Esophagus muscularis mucosa (tissue), 4 donors: ENCODE data around the gene TTC7B. TPM values are rescaled to one million over a fixed set of nuclear protein-coding genes. Genes with fewer than 3 reads are reported as not detected.

Experiments used
- DNase-seq: peaks from one replicate; pipeline ENCODE4 v3.0.0-alpha.2; 2017; ENCODE audit errors: extremely low spot score
- H3K27ac ChIP-seq, 4 donors: fragments of 200-600 bp; sonication (generic); replicated peaks in 1 of 4; 1 replicate in 3 of 4; 2 replicates in 1 of 4; pipeline ENCODE4 v1.5.1; 2016 to 2019; ENCODE audit warnings: mild to moderate bottlenecking in 1 of 4
- H3K27me3 ChIP-seq, 4 donors: fragments of 200-600 bp; sonication (generic); one replicate each; pipeline versions ENCODE4 v1.5.1 to v1.6.0; 2016 to 2019
- H3K36me3 ChIP-seq, 4 donors: fragments of 200-600 bp; sonication (generic); one replicate each; pipeline ENCODE4 v1.5.1; 2016 to 2019
- H3K4me1 ChIP-seq, 4 donors: fragments of 200-600 bp; sonication (generic); one replicate each; pipeline ENCODE4 v1.5.1; 2016 to 2019
- H3K4me3 ChIP-seq, 4 donors: fragments of 200-600 bp; sonication (generic); 1 replicate in 2 of 4; 2 replicates in 2 of 4; pipeline ENCODE4 v1.5.1; 2016 to 2019; ENCODE audit warnings: mild to moderate bottlenecking in 4 of 4, moderate library complexity in 1 of 4
- H3K9me3 ChIP-seq, 4 donors: fragments of 200-600 bp; sonication (generic); 1 replicate in 3 of 4; 2 replicates in 1 of 4; pipeline ENCODE4 v1.5.1; 2016 to 2019
- EP300 ChIP-seq: sonication (generic); formaldehyde crosslinking; IDR thresholded peaks from one replicate; pipeline ENCODE4 v1.6.1; 2017; ENCODE audit warnings: antibody characterized with exemption
- POLR2A ChIP-seq: fragments of 450-650 bp; IDR thresholded peaks from one replicate; pipeline ENCODE4 v1.6.1; 2017; ENCODE audit warnings: antibody characterized with exemption, moderate library complexity, mild to moderate bottlenecking, low read depth
- POLR2AphosphoS5 ChIP-seq, 2 donors: sonication (generic); formaldehyde crosslinking; IDR thresholded peaks; one replicate each; pipeline ENCODE4 v1.6.1; 2017; ENCODE audit warnings: antibody characterized with exemption in 2 of 2
- WGBS: methylation state at CpG from one replicate; pipeline ENCODE4 v1.1.5; 2018; 5-methylcytosine and 5-hydroxymethylcytosine counted together
- intact Hi-C: fragments of 100-400 bp; cut with DNase I; formaldehyde crosslinking; loops from one replicate; pipeline ENCODE4 v1.15.1; 2023
- total RNA-seq, 4 donors: library from RNA; depleted of rRNA; stranded (reverse); fragments of >200 nt; gene quantifications; one replicate each; pipeline versions ENCODE4 v1.1.0 to v1.2.1, GENCODE V29; 2016
- TF ChIP-seq, protein P1 (sequence below), 3 experiments: fragments of 200-600 bp in 2 of 3; fragments of 450-650 bp in 1 of 3; sonication (generic) in 2 of 3; IDR thresholded peaks; one replicate each; pipeline ENCODE4 v1.5.1; 2017 to 2019; ENCODE audit warnings: antibody characterized with exemption in 3 of 3, mild to moderate bottlenecking in 2 of 3, moderate library complexity in 1 of 3

TTC7B gene
- total RNA-seq, 4 donors from 2014 or later: 54.4 to 148 (median 113) TPM

DNA sequence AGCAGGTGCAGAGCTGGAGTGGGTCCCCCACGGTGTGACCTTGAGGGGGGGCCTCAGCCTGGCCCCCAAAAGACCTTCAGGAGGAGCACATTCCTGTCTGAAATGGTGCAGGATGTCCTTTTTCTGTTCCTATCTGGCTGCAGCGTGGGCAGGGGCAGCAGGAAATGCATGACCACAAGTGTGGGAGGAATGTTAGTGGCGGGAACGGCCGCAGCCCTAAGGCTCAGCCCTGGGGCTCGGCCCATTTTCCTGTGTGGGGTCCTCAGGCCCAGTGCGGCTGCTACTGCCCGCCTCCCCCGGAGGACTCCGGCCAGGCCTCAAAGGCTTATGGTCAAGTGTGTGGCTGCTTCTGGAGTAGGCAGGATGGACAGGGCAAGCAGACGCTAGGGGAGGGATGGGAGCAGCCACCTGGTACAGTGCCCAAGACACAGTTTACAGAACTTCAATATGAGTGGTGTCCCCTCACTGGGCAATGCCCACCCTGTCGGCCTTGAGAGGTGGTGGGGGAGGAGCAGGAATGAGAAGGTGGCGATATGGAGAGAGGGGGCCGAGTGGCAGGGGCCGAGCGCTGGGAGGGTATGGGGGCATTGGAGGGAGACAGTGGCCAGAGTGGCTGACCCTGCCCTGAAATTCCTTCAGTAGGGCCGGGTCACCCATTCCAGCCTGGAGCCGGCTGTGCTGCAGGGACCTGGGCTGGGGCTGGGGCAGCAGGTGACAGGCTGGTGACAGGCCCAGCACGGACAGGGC, 282.0 kb downstream of the TTC7B start:
- Histone ChIP-seq H3K4me3 (no peak overlapping the region), H3K27ac (no peak overlapping the region), H3K27me3 (no peaks in the 10 kb centered on the region), H3K36me3 (peaks cover 0 to 8% (median 2%) of the 10 kb centered on the region in 4 donors), H3K9me3 (no peaks in the 10 kb centered on the region), H3K4me1 (peaks cover 33 to 38% (median 33%) of the 10 kb centered on the region in 4 donors)
- WGBS: 86% methylated on average over 18 of the region's 19 CpGs
- TF ChIP-seq POLR2AphosphoS5 (IDR thresholded peaks at IDR 0.05) (no peak), POLR2A (no peak), EP300 (no peak)
- TF ChIP-seq, protein P1, sequence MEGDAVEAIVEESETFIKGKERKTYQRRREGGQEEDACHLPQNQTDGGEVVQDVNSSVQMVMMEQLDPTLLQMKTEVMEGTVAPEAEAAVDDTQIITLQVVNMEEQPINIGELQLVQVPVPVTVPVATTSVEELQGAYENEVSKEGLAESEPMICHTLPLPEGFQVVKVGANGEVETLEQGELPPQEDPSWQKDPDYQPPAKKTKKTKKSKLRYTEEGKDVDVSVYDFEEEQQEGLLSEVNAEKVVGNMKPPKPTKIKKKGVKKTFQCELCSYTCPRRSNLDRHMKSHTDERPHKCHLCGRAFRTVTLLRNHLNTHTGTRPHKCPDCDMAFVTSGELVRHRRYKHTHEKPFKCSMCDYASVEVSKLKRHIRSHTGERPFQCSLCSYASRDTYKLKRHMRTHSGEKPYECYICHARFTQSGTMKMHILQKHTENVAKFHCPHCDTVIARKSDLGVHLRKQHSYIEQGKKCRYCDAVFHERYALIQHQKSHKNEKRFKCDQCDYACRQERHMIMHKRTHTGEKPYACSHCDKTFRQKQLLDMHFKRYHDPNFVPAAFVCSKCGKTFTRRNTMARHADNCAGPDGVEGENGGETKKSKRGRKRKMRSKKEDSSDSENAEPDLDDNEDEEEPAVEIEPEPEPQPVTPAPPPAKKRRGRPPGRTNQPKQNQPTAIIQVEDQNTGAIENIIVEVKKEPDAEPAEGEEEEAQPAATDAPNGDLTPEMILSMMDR (IDR thresholded peaks at IDR 0.05): no peak
- intact Hi-C loops: no loop called here
- no peak for DNase-seq

DNA sequence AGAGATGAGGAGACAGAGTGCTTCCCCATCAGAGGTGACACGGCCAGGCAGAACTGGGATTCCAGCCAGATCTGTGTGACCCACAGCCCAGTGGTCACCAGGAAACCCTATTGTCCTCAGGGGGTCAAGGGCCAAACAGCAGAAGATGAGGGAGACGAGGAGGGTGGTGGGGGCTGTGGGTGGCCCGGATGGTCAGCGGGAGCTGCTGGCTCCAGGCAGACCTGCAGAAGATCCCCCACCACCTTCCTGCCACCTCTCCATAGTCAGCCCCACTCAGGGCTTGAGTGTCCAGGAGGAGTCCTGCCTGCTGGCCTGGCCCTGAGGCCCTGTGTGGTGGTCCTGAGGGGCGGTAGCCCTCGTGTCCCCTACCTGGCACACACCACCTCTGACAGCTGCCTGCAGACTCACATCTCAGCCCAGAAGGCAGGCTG, 282.6 kb downstream of the TTC7B start:
- no peaks in the 10 kb centered on the region for H3K9me3 ChIP-seq
- no peak for DNase-seq
- H3K36me3 ChIP-seq: peaks cover 0 to 2% (median 0%) of the 10 kb centered on the region in 4 donors
- intact Hi-C loops: no loop called here
- WGBS: 33% methylated on average over 1 of the region's 6 CpGs
- H3K27ac ChIP-seq: no peak overlapping the region
- H3K4me1 ChIP-seq: peaks cover 33 to 38% (median 33%) of the 10 kb centered on the region in 4 donors
- H3K27me3 ChIP-seq: no peaks in the 10 kb centered on the region
- no peak overlapping the region for H3K4me3 ChIP-seq
- TF ChIP-seq EP300 (no peak), POLR2AphosphoS5 (IDR thresholded peaks at IDR 0.05) (no peak), POLR2A (no peak)
- TF ChIP-seq, protein P1 (IDR thresholded peaks at IDR 0.05): no peak

DNA sequence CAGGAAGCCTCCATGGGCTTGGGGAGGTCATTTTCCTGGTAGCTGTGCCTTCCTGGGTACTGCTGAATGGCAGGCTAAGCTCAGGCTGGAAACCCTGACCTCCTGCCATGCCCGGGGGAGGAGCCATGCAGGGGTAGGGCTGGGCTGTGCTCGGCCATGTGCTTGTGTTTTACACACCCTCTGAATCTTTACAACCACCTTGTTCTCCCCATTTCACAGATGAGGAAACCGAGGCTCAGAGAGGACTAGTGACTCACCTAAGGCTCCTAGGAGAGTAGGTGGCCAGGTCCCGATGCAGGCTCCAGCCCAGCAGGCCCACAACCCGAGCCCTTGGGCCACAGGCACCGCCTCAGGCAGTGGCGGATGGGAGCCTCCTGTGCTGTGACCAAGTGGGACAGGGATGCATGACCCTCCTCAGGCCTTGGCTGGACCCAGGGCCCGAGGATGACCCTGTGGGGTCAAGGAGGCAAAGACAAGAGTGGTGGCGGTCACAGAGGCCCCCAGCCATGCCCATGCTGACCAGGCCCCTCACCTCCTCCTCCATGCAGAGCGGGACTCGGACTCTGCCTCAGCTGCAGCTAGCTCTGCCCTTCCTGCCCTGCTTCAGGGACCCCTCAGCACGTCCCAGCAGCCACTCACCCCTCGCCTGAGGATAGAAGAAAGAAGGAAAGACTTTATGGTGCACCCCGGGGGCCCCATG, 283.3 kb downstream of the TTC7B start:
- H3K4me1 ChIP-seq: peaks cover 33 to 38% (median 33%) of the 10 kb centered on the region in 4 donors
- no peak overlapping the region for H3K27ac ChIP-seq
- intact Hi-C loops: no loop called here
- H3K36me3 ChIP-seq: no peaks in the 10 kb centered on the region
- H3K27me3 ChIP-seq: no peaks in the 10 kb centered on the region
- DNase-seq: no peak
- H3K4me3 ChIP-seq: no peak overlapping the region
- WGBS: 89% methylated on average over 10 of the region's 14 CpGs
- no peaks in the 10 kb centered on the region for H3K9me3 ChIP-seq
- no peak for TF ChIP-seq POLR2A
- TF ChIP-seq, protein P1 (IDR thresholded peaks at IDR 0.05): no peak
- TF ChIP-seq POLR2AphosphoS5 (IDR thresholded peaks at IDR 0.05): no peak
- no peak for TF ChIP-seq EP300

DNA sequence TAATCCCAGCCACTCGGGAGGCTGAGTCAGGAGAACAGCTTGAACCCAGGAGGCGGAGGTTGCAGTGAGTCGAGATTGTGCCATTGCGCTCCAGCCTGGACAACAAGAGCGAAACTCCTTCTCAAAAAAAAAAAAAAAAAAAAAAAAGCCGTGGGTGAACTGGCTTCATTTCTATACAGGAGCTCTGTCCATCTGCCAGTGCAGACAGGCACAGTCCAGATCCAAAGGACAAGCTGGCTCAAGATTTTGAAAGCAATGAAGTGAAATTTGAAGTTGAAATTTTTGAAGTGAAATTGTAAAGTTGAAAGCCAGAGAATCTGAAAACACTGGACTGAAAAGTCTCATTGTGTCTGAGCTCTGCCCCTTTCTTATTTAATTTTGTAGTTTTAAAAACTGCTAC, 284.7 kb downstream of the TTC7B start:
- peaks cover 26 to 31% (median 27%) of the 10 kb centered on the region in 4 donors for H3K4me1 ChIP-seq
- H3K4me3 ChIP-seq: no peak overlapping the region
- H3K36me3 ChIP-seq: no peaks in the 10 kb centered on the region
- no peaks in the 10 kb centered on the region for H3K27me3 ChIP-seq
- TF ChIP-seq, protein P1 (IDR thresholded peaks at IDR 0.05): no peak
- TF ChIP-seq EP300 (no peak), POLR2AphosphoS5 (IDR thresholded peaks at IDR 0.05) (no peak), POLR2A (no peak)
- no peak overlapping the region for H3K27ac ChIP-seq
- H3K9me3 ChIP-seq: no peaks in the 10 kb centered on the region
- intact Hi-C loops: no loop called here
- no peak for DNase-seq
- 87% methylated on average over 6 of the region's 6 CpGs for WGBS
